ENCODE data around the gene SMIM9.
"Not testable (repeated sequence)": the region's sequence is repeated elsewhere in the genome, so short reads cannot be mapped to it uniquely, and the experiment has no call there.

SMIM9 gene

GRCh38 chrX:154834562-154834961 lies at the start of gene SMIM9:
SMIM9 (minus strand) TSS chrX:154834662; CDS start chrX:154830856, 3,806 bp downstream.
- TF ChIP-seq JUND (IDR thresholded peaks at IDR 0.05; ENCODE audit: low read depth) = no peak
- peak in 1 of 2 experiments; percentile 26 for DNase-seq (ENCODE audit: low read depth in 1 of 2, low spot score in 1 of 2)
- in situ Hi-C loops (cut with HindIII; ENCODE audit: low pct_unique_long_range_greater_than_20kb, low sequenced_read_pairs) = no loop called here

- in situ Hi-C loops (cut with HindIII; ENCODE audit: low pct_unique_long_range_greater_than_20kb, low sequenced_read_pairs); DNase-seq (ENCODE audit: low read depth in 1 of 2, low spot score in 1 of 2): not testable (repeated sequence)
Observed at GRCh38 chrX:154884069-154884468, 49.6 kb upstream of the SMIM9 start.

- in situ Hi-C loops (cut with HindIII; ENCODE audit: low pct_unique_long_range_greater_than_20kb, low sequenced_read_pairs) = no loop called here
- no peak for TF ChIP-seq JUND (IDR thresholded peaks at IDR 0.05; ENCODE audit: low read depth)
- DNase-seq (ENCODE audit: low read depth in 1 of 2, low spot score in 1 of 2) = no peak
Observed at GRCh38 chrX:154873329-154873728, 38.9 kb upstream of the SMIM9 start.

- in situ Hi-C loops (cut with HindIII; ENCODE audit: low pct_unique_long_range_greater_than_20kb, low sequenced_read_pairs); DNase-seq (ENCODE audit: low read depth in 1 of 2, low spot score in 1 of 2): not testable (repeated sequence)
Observed at GRCh38 chrX:154868522-154868921, 34.1 kb upstream of the SMIM9 start.

DNA sequence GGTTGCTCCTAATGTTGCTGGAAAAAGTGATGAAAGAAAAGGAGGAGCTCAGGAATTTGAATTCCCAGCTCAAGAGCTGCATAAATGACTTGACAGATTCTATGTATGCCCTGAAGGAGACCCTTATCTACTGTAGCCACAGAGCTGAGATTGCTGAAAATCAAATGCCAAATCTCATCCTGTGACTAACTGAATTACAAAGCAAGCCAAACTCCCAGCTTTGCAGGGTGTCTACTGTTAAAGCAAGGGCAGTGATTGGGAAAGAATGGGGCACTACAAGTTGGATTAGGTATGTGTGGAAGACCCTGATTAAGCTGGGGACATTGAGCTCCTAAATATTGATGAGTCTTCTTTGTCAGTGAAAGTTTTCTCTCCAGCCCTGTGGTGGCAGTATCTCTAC lies 20.8 kb upstream of the SMIM9 start:
- no peak for DNase-seq (ENCODE audit: low read depth in 1 of 2, low spot score in 1 of 2)
- in situ Hi-C loops (cut with HindIII; ENCODE audit: low pct_unique_long_range_greater_than_20kb, low sequenced_read_pairs) = no loop called here
- no peak for TF ChIP-seq JUND (IDR thresholded peaks at IDR 0.05; ENCODE audit: low read depth)

- no peak for DNase-seq (ENCODE audit: low read depth in 1 of 2, low spot score in 1 of 2)
- in situ Hi-C loops (cut with HindIII; ENCODE audit: low pct_unique_long_range_greater_than_20kb, low sequenced_read_pairs) = no loop called here
- TF ChIP-seq JUND (IDR thresholded peaks at IDR 0.05; ENCODE audit: low read depth) = no peak
Observed at GRCh38 chrX:154850957-154851611, 16.6 kb upstream of the SMIM9 start.

DNA sequence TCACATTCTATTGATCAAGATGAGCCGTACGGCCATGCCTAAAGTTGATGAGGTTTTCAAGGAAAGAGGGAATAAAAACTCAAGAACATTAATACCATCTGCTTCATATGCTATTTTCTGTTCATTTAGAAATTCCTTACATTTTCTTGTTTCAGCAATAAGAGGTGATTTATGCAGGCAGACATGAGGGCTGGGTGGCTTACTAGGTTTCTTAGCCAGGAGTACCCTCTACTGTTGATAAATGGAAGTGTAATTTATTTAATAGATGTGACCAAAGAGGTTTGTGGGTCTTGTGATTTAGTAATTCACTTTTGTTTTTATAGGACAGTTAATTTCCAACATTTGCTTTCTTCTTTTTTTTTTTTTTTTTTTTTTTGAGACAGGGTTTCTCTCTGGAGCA lies 6.4 kb upstream of the SMIM9 start:
- TF ChIP-seq JUND (IDR thresholded peaks at IDR 0.05; ENCODE audit: low read depth) = no peak
- peak in 1 of 2 experiments; percentile 50 for DNase-seq (ENCODE audit: low read depth in 1 of 2, low spot score in 1 of 2)
- in situ Hi-C loops (cut with HindIII; ENCODE audit: low pct_unique_long_range_greater_than_20kb, low sequenced_read_pairs) = no loop called here

DNA sequence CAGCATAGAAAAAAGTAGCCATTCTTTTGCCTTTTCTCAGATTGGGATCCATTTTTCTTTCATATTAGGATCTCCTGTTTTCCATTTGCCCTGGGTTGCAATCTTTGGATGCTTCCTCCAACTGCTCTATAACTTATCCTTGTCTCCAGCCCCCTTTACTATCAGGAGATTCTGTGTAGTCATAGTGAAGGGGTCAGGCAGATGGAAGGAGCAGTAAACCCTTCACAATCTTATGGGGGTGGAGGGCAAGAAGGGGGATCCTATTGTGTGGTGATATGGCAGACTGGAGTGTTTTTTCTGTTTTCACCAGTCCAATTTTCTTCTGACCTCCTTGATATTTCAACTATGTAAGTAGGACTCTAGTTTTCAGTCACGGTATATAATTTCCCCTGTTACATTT lies 1.7 kb upstream of the SMIM9 start:
- in situ Hi-C loops (cut with HindIII; ENCODE audit: low pct_unique_long_range_greater_than_20kb, low sequenced_read_pairs) = no loop called here
- TF ChIP-seq JUND (IDR thresholded peaks at IDR 0.05; ENCODE audit: low read depth) = no peak
- DNase-seq (ENCODE audit: low read depth in 1 of 2, low spot score in 1 of 2) = no peak

GRCh38 chrX:154833746-154834274 lies 652 bp downstream of the SMIM9 start:
- in situ Hi-C loops (cut with HindIII; ENCODE audit: low pct_unique_long_range_greater_than_20kb, low sequenced_read_pairs) = no loop called here
- TF ChIP-seq JUND (IDR thresholded peaks at IDR 0.05; ENCODE audit: low read depth) = no peak
- no peak for DNase-seq (ENCODE audit: low read depth in 1 of 2, low spot score in 1 of 2)

GRCh38 chrX:154829926-154830442 lies 4.5 kb downstream of the SMIM9 start:
- in situ Hi-C loops (cut with HindIII; ENCODE audit: low pct_unique_long_range_greater_than_20kb, low sequenced_read_pairs) = no loop called here
- no peak for TF ChIP-seq JUND (IDR thresholded peaks at IDR 0.05; ENCODE audit: low read depth)
- DNase-seq (ENCODE audit: low read depth in 1 of 2, low spot score in 1 of 2) = no peak

- no peak for TF ChIP-seq JUND (IDR thresholded peaks at IDR 0.05; ENCODE audit: low read depth)
- DNase-seq (ENCODE audit: low read depth in 1 of 2, low spot score in 1 of 2) = no peak
- in situ Hi-C loops (cut with HindIII; ENCODE audit: low pct_unique_long_range_greater_than_20kb, low sequenced_read_pairs) = no loop called here
Observed at GRCh38 chrX:154829134-154829533, 5.3 kb downstream of the SMIM9 start.

DNA sequence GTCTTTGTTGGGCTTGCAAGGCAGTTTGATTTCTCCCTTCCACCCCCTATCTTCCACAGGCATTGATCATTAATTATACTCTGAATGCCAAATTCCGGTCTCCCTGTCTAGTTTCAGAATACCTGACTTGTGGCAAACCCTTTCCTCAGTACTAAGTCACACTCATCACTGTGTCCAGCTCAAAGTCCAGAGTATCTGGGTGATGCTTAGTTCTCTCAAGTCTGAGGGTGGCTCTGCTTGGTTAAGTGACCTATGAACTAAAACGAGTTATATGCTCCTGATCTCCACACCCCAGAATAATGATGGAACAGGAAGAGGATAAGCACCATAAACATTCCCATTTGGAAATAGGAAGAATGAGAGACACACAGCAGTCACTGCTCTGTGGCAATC lies 6.5 kb downstream of the SMIM9 start:
- DNase-seq (ENCODE audit: low read depth in 1 of 2, low spot score in 1 of 2) = no peak
- no peak for TF ChIP-seq JUND (IDR thresholded peaks at IDR 0.05; ENCODE audit: low read depth)
- in situ Hi-C loops (cut with HindIII; ENCODE audit: low pct_unique_long_range_greater_than_20kb, low sequenced_read_pairs) = no loop called here

DNA sequence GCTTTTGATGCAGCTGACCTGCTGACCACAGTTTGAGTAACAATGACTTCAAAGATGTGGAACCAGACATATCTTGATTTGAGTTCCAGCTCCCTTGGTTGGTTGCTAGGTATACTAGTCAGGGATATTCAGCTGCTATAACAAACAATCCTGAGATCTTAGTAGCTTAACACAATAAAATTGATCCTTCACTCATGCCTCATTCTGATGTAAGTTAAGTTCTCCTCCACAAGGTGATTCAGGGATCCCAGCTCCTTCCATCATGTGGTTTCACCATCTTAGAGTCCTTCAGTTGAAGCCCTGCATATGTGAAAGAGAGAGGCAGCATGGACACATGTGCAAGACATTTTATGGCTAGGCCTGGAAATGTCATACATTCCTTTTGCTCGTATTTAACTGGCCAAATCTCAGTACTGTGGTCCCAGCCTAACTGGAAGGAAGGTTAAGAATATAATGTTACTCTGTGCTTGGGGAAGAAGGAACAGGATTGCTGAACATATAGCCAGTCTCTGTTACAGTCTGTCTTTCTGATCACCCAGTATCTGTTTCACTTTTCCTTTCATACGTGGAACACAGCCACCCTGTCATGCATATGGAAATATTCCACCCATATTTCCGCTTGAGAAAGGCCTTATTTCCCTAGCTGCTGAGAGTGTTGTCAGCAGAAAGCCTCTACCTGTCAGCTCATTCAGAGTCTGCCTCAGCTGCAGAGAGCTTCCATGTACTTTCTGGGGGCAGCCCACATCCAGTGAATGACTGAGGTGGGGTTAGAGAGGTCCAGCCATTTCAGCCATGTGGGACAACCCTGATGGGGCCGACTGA lies 7.1 kb downstream of the SMIM9 start:
- no peak for TF ChIP-seq JUND (IDR thresholded peaks at IDR 0.05; ENCODE audit: low read depth)
- in situ Hi-C loops (cut with HindIII; ENCODE audit: low pct_unique_long_range_greater_than_20kb, low sequenced_read_pairs) = no loop called here
- no peak for DNase-seq (ENCODE audit: low read depth in 1 of 2, low spot score in 1 of 2)

- DNase-seq (ENCODE audit: low read depth in 1 of 2, low spot score in 1 of 2); in situ Hi-C loops (cut with HindIII; ENCODE audit: low pct_unique_long_range_greater_than_20kb, low sequenced_read_pairs): not testable (repeated sequence)
Observed at GRCh38 chrX:154825586-154825985, 8.9 kb downstream of the SMIM9 start.
